ENCODE measurements around the gene EVX1.

The EVX1 gene

DNA sequence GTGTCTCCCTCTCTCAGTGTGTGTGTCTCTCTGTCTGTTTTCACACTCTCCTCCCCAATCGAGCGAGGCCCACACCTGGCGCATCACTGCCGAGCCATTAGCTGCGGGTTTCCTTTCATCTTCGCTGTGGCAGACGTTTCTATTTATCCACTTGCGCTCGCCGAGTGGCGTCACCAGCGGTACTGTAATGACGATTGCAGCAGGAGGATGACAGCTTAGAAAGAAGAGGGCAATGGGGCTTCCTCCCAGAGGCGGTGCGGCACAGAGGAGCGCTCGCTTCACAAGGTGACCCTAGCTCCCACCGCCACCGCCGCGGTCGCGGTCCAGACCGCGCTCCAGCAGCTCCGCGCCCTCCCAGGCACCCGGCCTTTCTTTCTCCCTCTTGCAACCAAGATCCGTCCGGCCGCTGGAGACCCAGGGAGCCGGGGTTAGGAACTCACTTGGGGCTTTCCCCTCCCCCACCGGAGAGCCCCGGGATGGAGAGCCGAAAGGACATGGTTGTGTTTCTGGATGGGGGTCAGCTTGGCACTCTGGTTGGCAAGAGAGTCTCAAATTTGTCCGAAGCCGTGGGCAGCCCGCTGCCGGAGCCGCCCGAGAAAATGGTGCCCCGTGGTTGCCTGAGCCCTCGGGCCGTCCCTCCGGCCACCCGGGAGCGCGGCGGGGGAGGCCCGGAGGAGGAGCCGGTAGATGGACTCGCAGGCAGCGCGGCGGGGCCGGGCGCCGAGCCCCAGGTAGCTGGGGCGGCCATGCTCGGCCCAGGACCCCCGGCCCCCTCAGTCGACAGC lies at the start of gene EVX1:
Gene EVX1 (plus strand): TSS at position 248 of the 785 bp plus-strand sequence. CDS start 229 bp downstream, at position 477.
- no peak for TF ChIP-seq CTCF (IDR thresholded peaks at IDR 0.05; ENCODE audit: insufficient read depth, low read length, poor library complexity, severe bottlenecking)
- DNase-seq (ENCODE audit: extremely low read depth, insufficient read length) = no peak
- Histone ChIP-seq H3K27me3 (replicated peaks; ENCODE audit: control insufficient read depth, insufficient read depth, low read length) (peaks cover 10% of the 10 kb centered on the region), H3K4me3 (replicated peaks; ENCODE audit: low read depth, low read length) (no peak within 1 kb of the TSS), H3K36me3 (ENCODE audit: control insufficient read depth, insufficient read depth, low read length) (no peaks in the 10 kb centered on the region)

- no peak for TF ChIP-seq CTCF (IDR thresholded peaks at IDR 0.05; ENCODE audit: insufficient read depth, low read length, poor library complexity, severe bottlenecking)
- H3K27me3 ChIP-seq (replicated peaks; ENCODE audit: control insufficient read depth, insufficient read depth, low read length) = peaks cover 12% of the 10 kb centered on the region
- no peak overlapping the region for H3K4me3 ChIP-seq (replicated peaks; ENCODE audit: low read depth, low read length)
- H3K36me3 ChIP-seq (ENCODE audit: control insufficient read depth, insufficient read depth, low read length) = no peaks in the 10 kb centered on the region
- DNase-seq (ENCODE audit: extremely low read depth, insufficient read length) = no peak
Observed at GRCh38 chr7:27193335-27194001, 49.1 kb upstream of the EVX1 start.

DNA sequence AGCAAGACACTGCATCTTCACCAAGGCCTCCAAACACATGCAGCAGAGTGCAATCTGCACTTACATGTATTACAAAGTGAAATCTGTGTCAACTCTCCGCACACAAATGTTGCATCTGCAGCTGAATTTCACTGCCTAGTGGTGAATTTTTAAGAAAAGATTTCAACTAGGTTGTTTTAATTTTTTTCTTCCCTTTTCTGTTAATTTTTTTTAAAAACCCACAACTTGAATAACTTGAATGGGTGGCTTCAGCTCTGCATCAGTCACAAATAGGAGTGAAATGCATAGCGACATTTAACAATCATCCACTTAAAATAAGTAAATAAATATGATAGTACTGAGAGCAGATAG lies 48.6 kb upstream of the EVX1 start:
- no peak for DNase-seq (ENCODE audit: extremely low read depth, insufficient read length)
- Histone ChIP-seq H3K27me3 (replicated peaks; ENCODE audit: control insufficient read depth, insufficient read depth, low read length) (peaks cover 14% of the 10 kb centered on the region), H3K4me3 (replicated peaks; ENCODE audit: low read depth, low read length) (no peak overlapping the region), H3K36me3 (ENCODE audit: control insufficient read depth, insufficient read depth, low read length) (no peaks in the 10 kb centered on the region)
- no peak for TF ChIP-seq CTCF (IDR thresholded peaks at IDR 0.05; ENCODE audit: insufficient read depth, low read length, poor library complexity, severe bottlenecking)

GRCh38 chr7:27194686-27195379 lies 47.8 kb upstream of the EVX1 start:
- Histone ChIP-seq H3K36me3 (ENCODE audit: control insufficient read depth, insufficient read depth, low read length) (no peaks in the 10 kb centered on the region), H3K27me3 (replicated peaks; ENCODE audit: control insufficient read depth, insufficient read depth, low read length) (peaks cover 12% of the 10 kb centered on the region)
- no peak for DNase-seq (ENCODE audit: extremely low read depth, insufficient read length)

GRCh38 chr7:27196287-27196767 lies 46.3 kb upstream of the EVX1 start:
- no peak for DNase-seq (ENCODE audit: extremely low read depth, insufficient read length)
- Histone ChIP-seq H3K4me3 (replicated peaks; ENCODE audit: low read depth, low read length) (no peak overlapping the region), H3K27me3 (replicated peaks; ENCODE audit: control insufficient read depth, insufficient read depth, low read length) (peaks cover 14% of the 10 kb centered on the region), H3K36me3 (ENCODE audit: control insufficient read depth, insufficient read depth, low read length) (no peaks in the 10 kb centered on the region)
- TF ChIP-seq CTCF (IDR thresholded peaks at IDR 0.05; ENCODE audit: insufficient read depth, low read length, poor library complexity, severe bottlenecking) = peak; percentile 72

More at GRCh38 chr7:27194686-27195379, 47.8 kb upstream of the EVX1 start:
- no peak for TF ChIP-seq CTCF (IDR thresholded peaks at IDR 0.05; ENCODE audit: insufficient read depth, low read length, poor library complexity, severe bottlenecking)
- H3K4me3 ChIP-seq (replicated peaks; ENCODE audit: low read depth, low read length) = no peak overlapping the region
